ENCODE data around the gene CARD10. TPM values are rescaled to one million over a fixed set of nuclear protein-coding genes. Genes with fewer than 3 reads are reported as not detected.
A peak's percentile ranks its signal among the peaks of the same experiment; 100 is the strongest.

CARD10 gene
- total and polyA plus RNA-seq, 2 of the 13 experiments (the other 11 are each of a cell fraction or from before 2014, with no cell fraction given), result 35.2 to 55.8 TPM

- 0 out of 2 replicates have a peak, but pooled peaks have one; percentile 27 for TF ChIP-seq NFAT5 (CRISPR knock-in tag; IDR thresholded peaks at IDR 0.05)
- TF ChIP-seq HNF4G (IDR thresholded peaks at IDR 0.05; ENCODE audit: borderline replicate concordance, low read depth, low read length), result peak; percentile 60; the same call in 1 of the 2 replicates
- TF ChIP-seq HNF4G (CRISPR knock-in tag; IDR thresholded peaks at IDR 0.05; ENCODE audit: borderline replicate concordance, low read depth), result peak; percentile 68; the same call in 1 of the 2 replicates
- 0 out of 2 replicates have a peak, but pooled peaks have one; percentile 42 for TF ChIP-seq ETV6 (CRISPR knock-in tag; conservative IDR thresholded peaks at IDR 0.05)
- TF ChIP-seq ZNF333 (CRISPR knock-in tag; IDR thresholded peaks at IDR 0.05; ENCODE audit: borderline replicate concordance), result peak; percentile 96; the same call in 1 of the 2 replicates
- TF ChIP-seq HIVEP1 (CRISPR knock-in tag; IDR thresholded peaks at IDR 0.05), result peak; percentile 72
- TF ChIP-seq ZNF235 (CRISPR knock-in tag; IDR thresholded peaks at IDR 0.05; ENCODE audit: borderline replicate concordance), result 0 out of 2 replicates have a peak, but pooled peaks have one; percentile 85
- TF ChIP-seq NFKB2 (CRISPR knock-in tag; IDR thresholded peaks at IDR 0.05; ENCODE audit: borderline replicate concordance), result peak; percentile 57; the same call in 1 of the 2 replicates
- no peak for TF ChIP-seq PPARG (CRISPR knock-in tag; conservative IDR thresholded peaks at IDR 0.05)
- TF ChIP-seq LCORL (IDR thresholded peaks at IDR 0.05), result no peak
- peak; percentile 45; the same call in 1 of the 2 replicates for TF ChIP-seq LCORL (CRISPR knock-in tag; IDR thresholded peaks at IDR 0.05)
- TF ChIP-seq THYN1 (CRISPR knock-in tag; IDR thresholded peaks at IDR 0.05; ENCODE audit: borderline replicate concordance, low read depth), result no peak
- TF ChIP-seq RXRA (CRISPR knock-in tag; IDR thresholded peaks at IDR 0.05), result peak; percentile 30; the same call in 1 of the 2 replicates
- no peak for TF ChIP-seq ZNF616 (CRISPR knock-in tag; IDR thresholded peaks at IDR 0.05; ENCODE audit: low read depth)
- TF ChIP-seq ZNF276 (CRISPR knock-in tag; IDR thresholded peaks at IDR 0.05; ENCODE audit: low read depth), result no peak
- no peak for TF ChIP-seq SETDB1 (CRISPR knock-in tag; IDR thresholded peaks at IDR 0.05; ENCODE audit: borderline replicate concordance)
- no peak for TF ChIP-seq NFKBIZ (CRISPR knock-in tag; IDR thresholded peaks at IDR 0.05)
- TF ChIP-seq ZNF18 (CRISPR knock-in tag; IDR thresholded peaks at IDR 0.05; ENCODE audit: insufficient replicate concordance), result no peak
- no peak for TF ChIP-seq U2AF1 (optimal IDR thresholded peaks at IDR 0.05; ENCODE audit: low read depth, low read length)
- no peak for TF ChIP-seq ZNF264 (CRISPR knock-in tag; IDR thresholded peaks at IDR 0.05)
- TF ChIP-seq ZNF749 (CRISPR knock-in tag; IDR thresholded peaks at IDR 0.05; ENCODE audit: borderline replicate concordance), result no peak
Measured at GRCh38 chr22:37518509-37519267, 527 bp downstream of the CARD10 start (continued).

All from HepG2 (cell line).